HG02759 (cell line): ENCODE data around the gene IFRD1.
"Not testable (repeated sequence)": the region's sequence is repeated elsewhere in the genome, so short reads cannot be mapped to it uniquely, and the experiment has no call there.

Experiments
- ATAC-seq: cut with Tn5 transposase; IDR thresholded peaks from one replicate; pipeline ENCODE4 v1.9.1; 2021; ENCODE audit warnings: mild to moderate bottlenecking, moderate library complexity; ENCODE audit not compliant: unreplicated experiment

IFRD1 gene

GRCh38 chr7:112439476-112439875 is 10.8 kb upstream of the IFRD1 start:
- no peak for ATAC-seq

DNA sequence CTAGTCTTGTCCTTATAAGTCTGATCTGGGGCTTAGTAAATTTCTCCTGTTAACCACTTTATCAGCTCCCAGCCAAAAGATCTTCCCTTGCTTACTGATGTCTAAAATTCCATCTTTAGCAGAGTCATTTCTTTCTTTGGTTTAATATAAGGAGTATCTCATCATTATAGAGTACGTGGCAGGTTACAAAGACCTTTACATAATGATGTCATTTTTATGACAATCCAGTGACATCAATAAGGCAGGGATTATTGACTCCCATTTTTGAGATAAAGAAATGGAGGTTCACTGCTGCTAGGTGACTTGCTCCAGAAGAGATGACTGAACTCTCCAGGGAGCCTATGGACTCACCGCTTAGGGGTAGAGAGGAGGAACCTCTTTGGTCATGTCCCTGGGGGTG is 8.1 kb upstream of the IFRD1 start:
- no peak for ATAC-seq

DNA sequence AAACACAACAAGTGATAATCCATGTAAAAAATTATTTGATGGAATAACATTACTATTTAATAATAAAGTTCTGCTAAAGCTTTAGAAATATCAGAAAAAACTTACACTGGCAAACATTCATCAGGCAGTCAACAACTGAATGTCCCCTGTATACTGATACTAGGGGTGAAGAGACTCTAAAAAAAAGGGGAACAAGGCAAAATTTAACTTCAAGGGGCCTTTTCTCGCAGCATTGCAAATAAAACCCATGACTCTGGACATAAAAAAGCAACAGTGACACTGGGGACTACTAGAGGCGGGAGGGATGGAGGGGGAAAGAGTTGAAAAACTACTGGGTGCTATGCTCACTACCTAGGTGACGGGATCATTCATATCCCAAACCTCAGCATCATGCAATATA is 5.8 kb upstream of the IFRD1 start:
- no peak for ATAC-seq

DNA sequence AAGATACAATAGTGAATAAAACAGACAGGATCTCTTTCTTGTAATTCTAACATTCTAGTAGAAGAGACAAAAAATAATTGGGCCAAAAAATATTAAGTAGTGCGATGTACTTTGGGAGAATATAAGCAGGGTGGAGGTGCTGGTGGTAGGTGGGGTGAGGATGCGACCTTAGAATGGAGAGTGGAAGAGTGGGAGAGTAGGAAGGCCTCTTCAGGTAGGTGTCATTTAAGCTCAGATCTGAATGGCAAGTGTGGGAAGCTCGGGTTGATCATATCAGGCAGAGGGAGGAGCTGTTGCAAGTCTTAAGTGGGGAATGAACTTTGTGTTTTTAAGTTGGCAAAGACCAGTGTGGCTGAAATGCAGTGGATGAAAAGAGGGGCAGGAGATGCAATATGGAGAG is 3.8 kb upstream of the IFRD1 start:
- ATAC-seq, result no peak

DNA sequence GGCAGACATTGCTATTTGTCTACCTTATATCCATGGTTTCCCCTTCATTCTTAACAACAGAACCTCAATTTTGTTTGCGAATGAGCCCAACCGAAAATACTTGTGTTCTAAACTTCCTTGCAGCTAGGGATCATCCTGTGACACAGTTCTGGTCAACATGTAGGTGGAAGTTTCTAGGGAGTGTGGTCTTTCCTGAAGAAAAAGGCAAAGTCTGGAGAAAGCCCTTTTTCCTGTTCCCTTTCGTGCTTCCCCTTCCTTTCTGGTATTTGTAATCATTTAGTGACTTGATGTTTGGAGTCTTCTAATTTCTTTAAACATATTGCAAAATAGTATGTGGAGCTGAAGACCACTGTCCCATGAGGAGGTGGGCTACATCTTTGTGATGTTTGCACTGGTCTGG is 2.9 kb upstream of the IFRD1 start:
- no peak for ATAC-seq

DNA sequence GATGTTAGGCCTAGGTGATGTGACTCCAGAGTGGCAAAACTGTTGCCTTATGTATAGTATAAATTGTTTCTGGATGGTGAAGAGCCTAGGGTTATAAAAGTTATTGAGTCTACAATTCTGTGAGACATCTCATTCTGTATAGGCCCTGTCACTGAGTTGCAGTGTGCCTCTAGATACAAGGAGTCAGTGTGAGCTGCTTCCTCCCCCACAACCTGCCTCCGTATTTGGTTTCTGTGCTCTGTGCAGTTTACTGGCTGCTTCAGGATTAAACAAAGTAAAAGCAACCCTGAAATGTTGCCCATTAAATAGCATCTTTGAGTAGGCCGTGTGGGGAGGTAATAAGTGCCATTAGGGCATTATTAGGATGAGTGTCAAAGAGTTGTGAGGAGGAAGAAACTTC is 1.9 kb upstream of the IFRD1 start:
- no peak for ATAC-seq

DNA sequence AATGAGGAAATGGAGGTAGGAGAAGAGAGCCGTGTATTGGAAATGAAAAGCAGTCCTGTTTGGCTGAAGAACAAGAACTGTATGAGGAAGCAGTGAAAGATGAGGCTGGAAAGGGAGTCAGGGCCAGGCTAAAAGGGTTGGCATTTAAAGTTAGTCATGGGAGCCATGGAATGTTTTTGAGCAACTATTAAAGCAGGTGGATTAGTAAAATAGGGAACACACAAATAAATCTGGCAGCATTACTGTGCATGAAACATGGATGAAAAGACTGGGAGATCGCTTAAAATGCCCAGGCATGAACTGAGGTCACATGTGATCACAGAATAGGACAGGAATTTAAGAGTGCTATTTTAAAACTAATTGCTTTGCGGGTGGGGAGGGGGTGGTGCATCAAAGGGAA is 1.4 kb upstream of the IFRD1 start:
- no peak for ATAC-seq

DNA sequence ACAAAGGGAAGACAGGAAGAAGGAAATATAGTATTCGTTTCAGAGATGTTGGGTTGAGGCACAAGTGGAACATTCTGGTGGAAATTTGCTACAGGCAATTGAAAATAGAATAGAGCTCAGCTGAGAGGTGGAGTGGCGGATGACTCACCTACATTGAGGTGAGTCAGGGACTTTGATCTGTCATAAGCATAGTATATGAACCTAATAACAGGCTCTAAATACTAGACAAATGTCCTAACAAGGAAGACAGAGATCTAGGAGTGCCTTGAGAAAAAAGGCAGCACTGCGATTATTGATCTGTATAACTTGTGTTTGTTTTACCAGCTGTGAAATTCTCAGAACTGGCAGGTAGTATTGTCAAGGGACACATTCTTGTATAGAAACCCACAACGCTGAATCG is 907 bp upstream of the IFRD1 start:
- ATAC-seq, result no peak

- peak; percentile 81 for ATAC-seq
Observed at GRCh38 chr7:112450807-112451761, 824 bp downstream of the IFRD1 start.

GRCh38 chr7:112452102-112452888 is 2.0 kb downstream of the IFRD1 start:
- ATAC-seq, result no peak

DNA sequence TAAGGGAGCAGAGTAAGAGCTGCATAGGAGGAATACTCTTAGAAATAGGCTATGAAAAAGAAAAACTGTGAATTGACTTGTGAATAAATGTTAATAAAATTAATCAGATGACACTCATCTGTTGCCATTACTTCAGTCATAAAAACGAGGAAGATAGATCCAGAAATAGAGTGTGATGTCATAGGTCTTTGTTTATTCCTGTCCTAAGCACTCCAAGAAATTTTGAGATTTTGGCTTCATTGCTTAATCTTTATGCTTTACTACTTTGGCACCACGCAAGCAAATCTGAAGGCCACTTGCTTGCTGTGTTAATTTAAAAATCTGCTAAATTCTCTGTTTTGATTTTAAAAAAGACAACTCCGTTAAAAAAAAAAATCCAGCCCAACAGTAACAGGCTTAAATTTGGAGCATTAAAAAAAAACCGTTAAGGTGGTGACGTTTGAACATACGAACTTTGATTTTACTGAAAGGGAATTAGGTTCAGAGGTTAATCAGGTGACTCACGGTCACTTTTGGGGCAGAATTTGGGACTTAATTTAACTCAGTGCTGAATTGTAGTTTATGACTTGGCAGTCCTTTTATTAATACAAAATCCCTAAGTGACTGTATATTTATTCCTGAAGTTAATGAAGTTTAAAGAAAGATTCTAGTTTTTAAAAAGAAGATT is 3.4 kb downstream of the IFRD1 start:
- ATAC-seq, result no peak

- ATAC-seq, result not testable (repeated sequence)
Observed at GRCh38 chr7:112454191-112454590, 3.9 kb downstream of the IFRD1 start.

- ATAC-seq, result no peak
Observed at GRCh38 chr7:112459645-112460044, 9.4 kb downstream of the IFRD1 start.

DNA sequence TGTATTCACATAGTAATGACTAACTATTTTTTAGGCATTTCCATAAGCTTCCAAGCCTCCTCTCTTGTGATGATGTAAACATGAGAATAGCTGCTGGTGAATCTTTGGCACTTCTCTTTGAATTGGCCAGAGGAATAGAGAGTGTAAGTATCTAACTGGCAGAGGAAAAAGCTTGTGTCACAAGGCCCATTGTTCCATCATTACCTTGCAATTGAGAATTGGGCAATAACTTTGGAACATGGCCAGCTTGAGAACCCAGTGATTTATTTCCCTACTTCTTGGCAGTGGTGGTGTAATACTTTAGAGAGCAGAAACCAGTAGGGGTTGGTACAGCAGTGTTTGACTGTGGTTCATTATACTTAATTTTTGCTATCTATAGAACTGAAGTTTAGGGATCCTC is 12.0 kb downstream of the IFRD1 start:
- no peak for ATAC-seq

GRCh38 chr7:112467867-112468266 is 17.6 kb downstream of the IFRD1 start:
- no peak for ATAC-seq

- ATAC-seq, result no peak
Observed at GRCh38 chr7:112470194-112470593, 19.9 kb downstream of the IFRD1 start.

DNA sequence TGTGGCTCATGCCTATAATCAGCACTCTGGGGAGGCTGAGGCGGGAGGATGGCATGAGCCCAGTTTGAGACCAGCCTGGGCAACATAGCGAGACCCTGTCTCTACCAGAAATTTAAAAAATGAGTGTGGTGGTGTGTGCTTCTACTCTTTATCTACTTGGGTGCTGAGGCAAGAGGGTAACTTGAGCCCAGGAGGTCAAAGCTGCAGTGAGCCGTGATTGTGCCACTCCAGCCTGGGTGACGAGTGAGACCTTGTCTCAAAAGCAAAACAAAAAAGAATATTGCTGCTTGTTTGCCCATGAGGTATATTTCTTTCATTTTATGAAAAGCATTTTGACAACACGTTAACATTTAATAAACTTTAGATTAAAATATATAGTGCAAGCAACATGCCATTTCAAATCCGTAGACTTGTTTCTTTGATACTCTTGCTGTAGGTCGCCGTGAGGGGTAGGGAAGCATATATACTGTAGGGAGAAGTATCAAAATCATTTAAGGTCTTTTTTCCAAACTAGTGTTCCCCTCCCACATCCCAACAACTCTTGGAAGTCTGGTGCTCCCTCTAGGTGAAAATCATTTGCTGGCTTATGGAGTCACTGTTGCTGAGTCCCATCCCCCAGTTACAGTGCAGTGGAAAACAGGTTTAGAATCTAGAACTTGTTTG is 26.3 kb downstream of the IFRD1 start:
- no peak for ATAC-seq

DNA sequence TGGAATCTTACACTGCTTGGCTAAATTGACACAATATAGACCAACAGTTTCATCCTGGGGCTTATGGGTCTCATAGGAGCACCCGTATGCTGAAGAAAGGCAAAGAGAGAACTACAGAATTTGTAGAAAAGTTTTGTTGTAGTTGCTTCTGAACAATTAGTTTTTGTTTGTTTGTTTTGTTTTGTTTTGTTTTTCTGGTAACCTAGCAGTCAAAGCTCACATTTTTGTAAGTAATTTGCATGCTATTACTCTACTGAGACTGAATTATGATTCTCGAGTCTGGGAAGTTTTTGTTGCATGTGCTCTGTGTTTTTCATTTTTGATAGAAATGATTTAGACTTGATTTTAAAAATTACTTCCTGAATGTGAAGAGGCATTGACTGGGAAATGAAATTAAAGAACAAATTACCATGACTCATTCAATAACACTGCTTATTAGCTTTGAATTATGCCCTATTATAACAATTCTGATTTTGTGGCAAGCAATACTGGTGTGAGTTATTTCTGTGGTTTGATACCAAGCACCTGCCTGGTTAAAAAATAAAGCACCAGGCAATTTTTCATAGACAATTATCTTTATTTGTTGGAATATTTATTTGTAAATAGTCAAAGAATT is 31.0 kb downstream of the IFRD1 start:
- no peak for ATAC-seq

DNA sequence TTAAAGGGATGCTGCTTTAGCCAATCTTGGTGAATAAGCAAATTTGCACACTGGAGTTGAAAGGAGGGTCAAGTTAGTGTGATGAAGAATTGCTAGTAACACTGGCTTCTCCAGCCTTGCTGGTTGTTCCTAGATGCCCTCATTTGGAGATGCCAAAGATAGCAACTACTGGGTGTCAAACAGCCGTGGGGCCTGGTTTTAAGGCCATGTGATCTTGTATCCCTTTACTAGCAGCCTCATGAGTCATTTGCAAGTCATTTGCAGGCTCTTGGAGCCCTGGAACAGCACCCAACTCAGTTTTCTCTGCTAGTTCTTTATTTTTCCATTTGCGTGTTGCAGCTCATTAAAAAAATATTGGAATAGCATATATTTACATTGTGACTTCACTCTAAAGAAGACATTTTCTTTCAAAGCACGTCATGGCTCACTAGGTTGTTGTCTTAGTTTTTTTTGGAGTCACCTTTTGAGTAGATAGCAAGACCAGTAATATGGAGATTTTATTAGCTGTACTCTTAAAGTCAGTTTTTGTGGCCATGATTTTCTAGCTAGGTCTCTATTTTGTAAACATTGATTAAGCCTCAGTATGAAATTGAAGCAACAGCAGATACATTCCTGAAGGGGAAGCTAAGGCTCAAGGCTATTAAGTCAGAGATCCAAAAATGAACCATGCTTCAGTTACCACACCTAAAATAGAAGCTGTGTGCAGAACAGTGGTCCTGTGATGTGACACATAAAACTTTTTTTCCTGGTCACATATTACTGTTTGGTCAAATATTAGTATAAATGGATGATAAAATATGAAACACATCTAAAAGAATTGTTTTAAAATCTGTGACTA is 31.8 kb downstream of the IFRD1 start:
- no peak for ATAC-seq
